Transverse colon (tissue), 3 donors: Measurements from ENCODE around the gene SDK1.

Source experiments
- CTCF ChIP-seq, 5 experiments: fragments of 200-600 bp in 3 of 5; fragments of 450-650 bp in 2 of 5; sonication (generic) in 3 of 5; IDR thresholded peaks; 1 replicate in 2 of 5; 2 replicates in 3 of 5; pipeline ENCODE4 v1.5.1; 2016 to 2017; ENCODE audit warnings: antibody characterized with exemption in 5 of 5, inconsistent platforms in 3 of 5, mild to moderate bottlenecking in 2 of 5, moderate library complexity in 1 of 5
- EP300 ChIP-seq: sonication (generic); formaldehyde crosslinking; IDR thresholded peaks from one replicate; pipeline ENCODE4 v1.6.1; 2017; ENCODE audit warnings: antibody characterized with exemption, low read depth
- POLR2A ChIP-seq: fragments of 450-650 bp; IDR thresholded peaks from one replicate; pipeline ENCODE4 v1.6.1; 2016; ENCODE audit warnings: antibody characterized with exemption, mild to moderate bottlenecking, moderate library complexity

- no peak for TF ChIP-seq CTCF (IDR thresholded peaks at IDR 0.05)
- TF ChIP-seq EP300, result no peak
- TF ChIP-seq POLR2A, result no peak
Observed at GRCh38 chr7:3573151-3573550, 272.1 kb downstream of the SDK1 start.
